ENCODE data around the gene SH3PXD2A.

DNA sequence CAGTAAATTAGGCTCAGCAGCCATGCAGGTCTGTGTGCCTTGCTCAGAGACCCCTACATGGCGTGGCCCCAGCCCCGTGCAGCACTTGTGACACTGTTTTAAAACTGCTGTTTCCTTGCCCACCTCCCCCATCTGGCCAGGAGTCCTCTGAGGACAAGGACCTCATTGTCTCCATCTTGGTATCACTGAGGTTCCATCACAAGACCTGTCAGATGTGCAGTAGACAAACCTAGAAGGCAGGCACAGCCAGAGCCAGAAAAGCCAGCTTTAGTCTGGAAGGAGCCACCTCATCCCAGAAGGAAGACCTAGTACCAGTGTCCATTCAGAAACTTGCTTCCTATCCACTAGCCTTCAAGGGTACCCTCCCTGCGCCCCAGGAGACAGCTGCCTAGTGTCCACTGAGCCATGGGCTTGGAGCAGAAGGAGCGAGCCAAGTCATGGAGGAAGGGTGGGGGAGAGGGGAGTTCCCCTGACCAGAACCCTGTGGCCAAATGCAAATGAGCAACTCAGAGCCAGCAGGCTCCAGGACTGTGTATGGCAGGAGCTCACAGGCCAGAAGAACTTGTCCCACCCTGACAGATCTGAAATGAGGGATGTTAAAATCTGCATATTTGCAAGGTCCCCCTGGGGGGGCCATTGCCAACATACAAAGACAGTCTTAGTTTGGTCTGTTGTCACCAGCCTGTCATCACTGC lies 176.1 kb downstream of the SH3PXD2A start:
- TF ChIP-seq, protein P1, sequence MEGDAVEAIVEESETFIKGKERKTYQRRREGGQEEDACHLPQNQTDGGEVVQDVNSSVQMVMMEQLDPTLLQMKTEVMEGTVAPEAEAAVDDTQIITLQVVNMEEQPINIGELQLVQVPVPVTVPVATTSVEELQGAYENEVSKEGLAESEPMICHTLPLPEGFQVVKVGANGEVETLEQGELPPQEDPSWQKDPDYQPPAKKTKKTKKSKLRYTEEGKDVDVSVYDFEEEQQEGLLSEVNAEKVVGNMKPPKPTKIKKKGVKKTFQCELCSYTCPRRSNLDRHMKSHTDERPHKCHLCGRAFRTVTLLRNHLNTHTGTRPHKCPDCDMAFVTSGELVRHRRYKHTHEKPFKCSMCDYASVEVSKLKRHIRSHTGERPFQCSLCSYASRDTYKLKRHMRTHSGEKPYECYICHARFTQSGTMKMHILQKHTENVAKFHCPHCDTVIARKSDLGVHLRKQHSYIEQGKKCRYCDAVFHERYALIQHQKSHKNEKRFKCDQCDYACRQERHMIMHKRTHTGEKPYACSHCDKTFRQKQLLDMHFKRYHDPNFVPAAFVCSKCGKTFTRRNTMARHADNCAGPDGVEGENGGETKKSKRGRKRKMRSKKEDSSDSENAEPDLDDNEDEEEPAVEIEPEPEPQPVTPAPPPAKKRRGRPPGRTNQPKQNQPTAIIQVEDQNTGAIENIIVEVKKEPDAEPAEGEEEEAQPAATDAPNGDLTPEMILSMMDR (IDR thresholded peaks at IDR 0.05): no peak
- TF ChIP-seq POLR2A (IDR thresholded peaks at IDR 0.05): no peak
